ENCODE results near the gene LAG3. TPM values are rescaled to one million over a fixed set of nuclear protein-coding genes. Genes with fewer than 3 reads are reported as not detected.
A peak's percentile ranks its signal among the peaks of the same experiment; 100 is the strongest.

The LAG3 gene
- total and polyA plus RNA-seq, 10 of the 15 experiments (the other 5 are each of a cell fraction or from before 2014, with no cell fraction given), result 0.52 to 4.2 (median 1.0) TPM; not detected in 1

DNA sequence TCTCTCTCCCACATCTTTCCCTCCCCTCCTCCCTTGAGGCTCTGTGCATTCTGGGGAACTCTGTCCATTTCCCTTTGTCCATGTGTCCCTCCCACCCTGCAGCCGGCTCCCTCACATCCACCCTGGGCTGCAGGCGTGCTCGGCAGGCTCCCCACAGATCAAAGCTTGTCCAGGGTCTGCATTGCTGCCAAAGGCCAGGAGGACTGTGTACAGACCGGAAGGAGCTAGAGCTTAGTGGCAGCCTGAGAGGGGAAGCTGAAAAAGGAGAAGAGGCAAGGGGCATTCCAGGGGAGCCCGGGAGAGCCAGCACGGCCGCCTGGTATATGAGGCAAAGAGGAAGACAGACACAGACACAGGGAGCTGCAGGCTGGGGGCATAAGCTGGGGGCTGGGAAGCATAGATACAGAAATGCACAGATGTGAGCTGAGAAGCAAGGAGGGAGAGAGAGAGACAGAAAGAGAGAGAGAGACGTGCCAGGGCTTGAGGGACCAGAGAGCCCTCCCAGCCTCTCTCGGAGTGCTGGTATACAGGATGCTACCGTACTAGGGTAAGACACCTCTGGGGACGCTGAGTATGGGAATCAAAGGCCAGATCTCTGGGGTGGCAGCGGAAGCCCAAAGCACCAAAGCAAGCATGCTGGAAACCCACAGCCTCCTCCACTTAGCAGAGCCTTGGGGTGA lies 20.3 kb downstream of the LAG3 start:
- Histone ChIP-seq H3K79me2 (ENCODE audit: control insufficient read depth, insufficient read depth, low read length) (no peaks in the 10 kb centered on the region), H3K27ac (ENCODE audit: control insufficient read depth, insufficient read depth) (no peak overlapping the region)
- no peak for TF ChIP-seq SIX5 (IDR thresholded peaks at IDR 0.05; ENCODE audit: low read depth, low read length, severe bottlenecking)
- no peak for TF ChIP-seq KAT2A (conservative IDR thresholded peaks at IDR 0.05; ENCODE audit: control insufficient read depth, low read depth, low read length)
- TF ChIP-seq JUNB (IDR thresholded peaks at IDR 0.05), result no peak
- TF ChIP-seq EGR1 (IDR thresholded peaks at IDR 0.05; ENCODE audit: borderline replicate concordance in 1 of 2, low read depth in 2 of 2, low read length in 2 of 2), result no peak
- TF ChIP-seq SUZ12 (IDR thresholded peaks at IDR 0.05; ENCODE audit: unreplicated experiment), result no peak
- TF ChIP-seq, protein P1, sequence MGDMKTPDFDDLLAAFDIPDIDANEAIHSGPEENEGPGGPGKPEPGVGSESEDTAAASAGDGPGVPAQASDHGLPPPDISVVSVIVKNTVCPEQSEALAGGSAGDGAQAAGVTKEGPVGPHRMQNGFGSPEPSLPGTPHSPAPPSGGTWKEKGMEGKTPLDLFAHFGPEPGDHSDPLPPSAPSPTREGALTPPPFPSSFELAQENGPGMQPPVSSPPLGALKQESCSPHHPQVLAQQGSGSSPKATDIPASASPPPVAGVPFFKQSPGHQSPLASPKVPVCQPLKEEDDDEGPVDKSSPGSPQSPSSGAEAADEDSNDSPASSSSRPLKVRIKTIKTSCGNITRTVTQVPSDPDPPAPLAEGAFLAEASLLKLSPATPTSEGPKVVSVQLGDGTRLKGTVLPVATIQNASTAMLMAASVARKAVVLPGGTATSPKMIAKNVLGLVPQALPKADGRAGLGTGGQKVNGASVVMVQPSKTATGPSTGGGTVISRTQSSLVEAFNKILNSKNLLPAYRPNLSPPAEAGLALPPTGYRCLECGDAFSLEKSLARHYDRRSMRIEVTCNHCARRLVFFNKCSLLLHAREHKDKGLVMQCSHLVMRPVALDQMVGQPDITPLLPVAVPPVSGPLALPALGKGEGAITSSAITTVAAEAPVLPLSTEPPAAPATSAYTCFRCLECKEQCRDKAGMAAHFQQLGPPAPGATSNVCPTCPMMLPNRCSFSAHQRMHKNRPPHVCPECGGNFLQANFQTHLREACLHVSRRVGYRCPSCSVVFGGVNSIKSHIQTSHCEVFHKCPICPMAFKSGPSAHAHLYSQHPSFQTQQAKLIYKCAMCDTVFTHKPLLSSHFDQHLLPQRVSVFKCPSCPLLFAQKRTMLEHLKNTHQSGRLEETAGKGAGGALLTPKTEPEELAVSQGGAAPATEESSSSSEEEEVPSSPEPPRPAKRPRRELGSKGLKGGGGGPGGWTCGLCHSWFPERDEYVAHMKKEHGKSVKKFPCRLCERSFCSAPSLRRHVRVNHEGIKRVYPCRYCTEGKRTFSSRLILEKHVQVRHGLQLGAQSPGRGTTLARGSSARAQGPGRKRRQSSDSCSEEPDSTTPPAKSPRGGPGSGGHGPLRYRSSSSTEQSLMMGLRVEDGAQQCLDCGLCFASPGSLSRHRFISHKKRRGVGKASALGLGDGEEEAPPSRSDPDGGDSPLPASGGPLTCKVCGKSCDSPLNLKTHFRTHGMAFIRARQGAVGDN (IDR thresholded peaks at IDR 0.05), result peak; percentile 51; the same call in 1 of the 2 replicates
- no peak for TF ChIP-seq NFXL1 (IDR thresholded peaks at IDR 0.05; ENCODE audit: borderline replicate concordance)
- 0 out of 2 replicates have a peak, but pooled peaks have one; percentile 26 for TF ChIP-seq NBN (IDR thresholded peaks at IDR 0.05)
- TF ChIP-seq NR2C1 (IDR thresholded peaks at IDR 0.05), result no peak
- TF ChIP-seq SPI1 (IDR thresholded peaks at IDR 0.05; ENCODE audit: borderline replicate concordance, insufficient read depth, low read depth, low read length), result peak; percentile 72; the same call in 1 of the 2 replicates
- TF ChIP-seq, protein P2, sequence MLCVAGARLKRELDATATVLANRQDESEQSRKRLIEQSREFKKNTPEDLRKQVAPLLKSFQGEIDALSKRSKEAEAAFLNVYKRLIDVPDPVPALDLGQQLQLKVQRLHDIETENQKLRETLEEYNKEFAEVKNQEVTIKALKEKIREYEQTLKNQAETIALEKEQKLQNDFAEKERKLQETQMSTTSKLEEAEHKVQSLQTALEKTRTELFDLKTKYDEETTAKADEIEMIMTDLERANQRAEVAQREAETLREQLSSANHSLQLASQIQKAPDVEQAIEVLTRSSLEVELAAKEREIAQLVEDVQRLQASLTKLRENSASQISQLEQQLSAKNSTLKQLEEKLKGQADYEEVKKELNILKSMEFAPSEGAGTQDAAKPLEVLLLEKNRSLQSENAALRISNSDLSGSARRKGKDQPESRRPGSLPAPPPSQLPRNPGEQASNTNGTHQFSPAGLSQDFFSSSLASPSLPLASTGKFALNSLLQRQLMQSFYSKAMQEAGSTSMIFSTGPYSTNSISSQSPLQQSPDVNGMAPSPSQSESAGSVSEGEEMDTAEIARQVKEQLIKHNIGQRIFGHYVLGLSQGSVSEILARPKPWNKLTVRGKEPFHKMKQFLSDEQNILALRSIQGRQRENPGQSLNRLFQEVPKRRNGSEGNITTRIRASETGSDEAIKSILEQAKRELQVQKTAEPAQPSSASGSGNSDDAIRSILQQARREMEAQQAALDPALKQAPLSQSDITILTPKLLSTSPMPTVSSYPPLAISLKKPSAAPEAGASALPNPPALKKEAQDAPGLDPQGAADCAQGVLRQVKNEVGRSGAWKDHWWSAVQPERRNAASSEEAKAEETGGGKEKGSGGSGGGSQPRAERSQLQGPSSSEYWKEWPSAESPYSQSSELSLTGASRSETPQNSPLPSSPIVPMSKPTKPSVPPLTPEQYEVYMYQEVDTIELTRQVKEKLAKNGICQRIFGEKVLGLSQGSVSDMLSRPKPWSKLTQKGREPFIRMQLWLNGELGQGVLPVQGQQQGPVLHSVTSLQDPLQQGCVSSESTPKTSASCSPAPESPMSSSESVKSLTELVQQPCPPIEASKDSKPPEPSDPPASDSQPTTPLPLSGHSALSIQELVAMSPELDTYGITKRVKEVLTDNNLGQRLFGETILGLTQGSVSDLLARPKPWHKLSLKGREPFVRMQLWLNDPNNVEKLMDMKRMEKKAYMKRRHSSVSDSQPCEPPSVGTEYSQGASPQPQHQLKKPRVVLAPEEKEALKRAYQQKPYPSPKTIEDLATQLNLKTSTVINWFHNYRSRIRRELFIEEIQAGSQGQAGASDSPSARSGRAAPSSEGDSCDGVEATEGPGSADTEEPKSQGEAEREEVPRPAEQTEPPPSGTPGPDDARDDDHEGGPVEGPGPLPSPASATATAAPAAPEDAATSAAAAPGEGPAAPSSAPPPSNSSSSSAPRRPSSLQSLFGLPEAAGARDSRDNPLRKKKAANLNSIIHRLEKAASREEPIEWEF (IDR thresholded peaks at IDR 0.05; ENCODE audit: insufficient replicate concordance, low read depth, low read length), result no peak
- TF ChIP-seq NR2C2 (IDR thresholded peaks at IDR 0.05; ENCODE audit: borderline replicate concordance, control insufficient read depth, insufficient read length, low read depth), result no peak

More for the DNA sequence above, 20.3 kb downstream of the LAG3 start:
- no peaks in the 10 kb centered on the region for H4K20me1 ChIP-seq (ENCODE audit: control insufficient read depth, insufficient read depth)
- H3K4me1 ChIP-seq (ENCODE audit: control insufficient read depth, insufficient read depth, low read length), result peaks cover 15% of the 10 kb centered on the region
- BruUV-seq (replicated peaks), result no TSS peak
- ChIA-PET POLR2A (interaction anchor here (0.5 to 2.5 kb wide), 14 partner anchors 9 to 258 kb away, joined by 3 to 12 read pairs (median 4); partner anchors contain the start of genes CDCA3, GAPDH, MLF2 and PTMS), CTCF (interaction anchor here (0.8 to 2.3 kb wide), 16 partner anchors 12 to 253 kb away, joined by 3 to 19 read pairs (median 4); partner anchors contain the start of genes MLF2 and SPSB2), SMC1A (ENCODE audit: uncharacterized antibody, unreplicated experiment) (interaction anchor here (0.7 to 2.0 kb wide), 10 partner anchors 9 to 96 kb away, joined by 3 to 10 read pairs (median 4); partner anchors contain the start of genes GPR162 and MLF2), RAD21 (ENCODE audit: unreplicated experiment) (interaction anchor here (0.6 to 1.8 kb wide), 10 partner anchors 9 to 155 kb away, joined by 3 to 9 read pairs (median 4); partner anchors contain the start of genes CDCA3, COPS7A, MLF2 and PTMS)
- ATAC-seq, result peak; percentile 93
- peak; percentile 65 for FAIRE-seq
- H3K9me3 ChIP-seq (replicated peaks; ENCODE audit: control insufficient read depth, insufficient read depth, low read length), result no peaks in the 10 kb centered on the region
- 19% methylated on average over 12 of the region's 12 CpGs for WGBS (ENCODE audit: insufficient coverage, insufficient replicate concordance, low lambda C conversion rate, missing lambda C conversion rate)
- peak overlapping the region; percentile 19; the same call in 1 of the 2 replicates for H3K4me2 ChIP-seq (ENCODE audit: control insufficient read depth, insufficient read depth)
- in situ Hi-C loops (cut with MboI), result no loop called here
- intact Hi-C loops (cut with micrococcal nuclease; ENCODE audit: unreplicated experiment), result no loop called here
- no peak overlapping the region for H3K9ac ChIP-seq (ENCODE audit: control insufficient read depth, insufficient read depth, low read length)
- H3K4me3 ChIP-seq, result no peak overlapping the region
- peak overlapping the region; percentile 65 for H2AFZ ChIP-seq (ENCODE audit: control insufficient read depth, low read depth, low read length)
- no peak for DNase-seq (ENCODE audit: low read depth, low spot score)
- no peaks in the 10 kb centered on the region for H3K36me3 ChIP-seq (ENCODE audit: control insufficient read depth in 2 of 2, insufficient read depth in 2 of 2, low read length in 1 of 2)
- H3K27me3 ChIP-seq (replicated peaks in 1 of 2; ENCODE audit: control insufficient read depth in 2 of 2, insufficient read depth in 2 of 2, low read length in 1 of 2), result no peaks in the 10 kb centered on the region; a peak in 1 of 4 replicates

Measured in GM12878 (cell line).